Activated T-helper 1 cell treated with anti-CD3 and anti-CD28 coated beads, Interleukin-12 subunit alpha, Interleukin-12 subunit beta, Interleukin-2, Interleukin-4 antibody, amounts not matched to agents 30 ng/mL and 10 ng/mL and 1 ng/mL, durations not matched to agents 14 hours and 24 hours and 36 hours (primary cell): Measurements from ENCODE around the gene LTO1. TPM values are rescaled to one million over a fixed set of nuclear protein-coding genes. Genes with fewer than 3 reads are reported as not detected.

Source experiments
- DNase-seq: peaks from one replicate; pipeline ENCODE4 v3.0.0; 2021; ENCODE audit warnings: low spot score
- H3K27ac Mint-ChIP-seq: one replicate; pipeline ENCODE4 v1.8.0; 2021; ENCODE audit warnings: mild to moderate bottlenecking, mixed read lengths
- H3K27me3 Mint-ChIP-seq: one replicate; pipeline ENCODE4 v1.8.0; 2022; ENCODE audit warnings: mild to moderate bottlenecking, moderate library complexity, mixed read lengths; ENCODE audit not compliant: insufficient read depth
- H3K36me3 Mint-ChIP-seq: one replicate; pipeline ENCODE4 v1.8.0; 2021; ENCODE audit warnings: low read depth, mixed read lengths
- H3K4me1 Mint-ChIP-seq: one replicate; pipeline ENCODE4 v1.8.0; 2021; ENCODE audit warnings: low read depth, mixed read lengths
- H3K4me3 Mint-ChIP-seq: one replicate; pipeline ENCODE4 v1.8.0; 2021; ENCODE audit warnings: mild to moderate bottlenecking, moderate library complexity, mixed read lengths
- H3K9me3 Mint-ChIP-seq: one replicate; pipeline ENCODE4 v1.8.0; 2021; ENCODE audit warnings: mixed read lengths
- intact Hi-C: fragments of 100-400 bp; cut with micrococcal nuclease; formaldehyde crosslinking; loops from one replicate; pipeline ENCODE4 v1.15.1; 2024
- total RNA-seq: library from RNA; stranded (reverse); gene quantifications from 2 replicates; pipeline ENCODE4 v1.2.3, GENCODE V29; 2022

LTO1 gene
- total RNA-seq, 1 donor from 2014 or later: 28.1 TPM

DNA sequence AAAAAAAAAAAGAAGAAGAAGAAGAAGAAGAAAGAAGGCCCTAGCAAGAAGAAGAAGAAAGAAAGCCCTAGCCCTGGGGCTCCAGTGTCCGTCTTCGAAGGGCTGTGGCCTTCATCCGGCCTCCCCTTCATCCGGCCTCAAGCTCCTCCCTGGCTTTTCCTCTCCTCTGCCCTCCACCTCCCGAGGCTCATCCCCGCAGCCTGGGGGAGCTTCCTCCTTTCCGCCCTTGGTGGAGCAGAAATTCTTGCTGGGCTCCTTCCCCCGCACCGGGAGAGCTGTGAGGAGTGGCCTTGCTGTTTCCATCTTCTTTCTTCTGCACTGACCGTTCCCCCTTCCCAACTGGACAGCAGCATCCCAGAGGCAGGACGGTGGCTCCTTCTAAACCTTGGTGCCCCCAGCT lies 9.5 kb upstream of the LTO1 start:
- Mint-ChIP-seq H3K36me3 (no peaks in the 10 kb centered on the region), H3K4me1 (peaks cover 22% of the 10 kb centered on the region), H3K27ac (no peak overlapping the region), H3K4me3 (no peak overlapping the region), H3K27me3 (peaks cover 10% of the 10 kb centered on the region), H3K9me3 (no peaks in the 10 kb centered on the region)
- DNase-seq: no peak
- intact Hi-C loops: loop anchor here (10.0 kb wide), 1 partner anchor 320 kb away; no protein-coding TSS in a partner anchor

DNA sequence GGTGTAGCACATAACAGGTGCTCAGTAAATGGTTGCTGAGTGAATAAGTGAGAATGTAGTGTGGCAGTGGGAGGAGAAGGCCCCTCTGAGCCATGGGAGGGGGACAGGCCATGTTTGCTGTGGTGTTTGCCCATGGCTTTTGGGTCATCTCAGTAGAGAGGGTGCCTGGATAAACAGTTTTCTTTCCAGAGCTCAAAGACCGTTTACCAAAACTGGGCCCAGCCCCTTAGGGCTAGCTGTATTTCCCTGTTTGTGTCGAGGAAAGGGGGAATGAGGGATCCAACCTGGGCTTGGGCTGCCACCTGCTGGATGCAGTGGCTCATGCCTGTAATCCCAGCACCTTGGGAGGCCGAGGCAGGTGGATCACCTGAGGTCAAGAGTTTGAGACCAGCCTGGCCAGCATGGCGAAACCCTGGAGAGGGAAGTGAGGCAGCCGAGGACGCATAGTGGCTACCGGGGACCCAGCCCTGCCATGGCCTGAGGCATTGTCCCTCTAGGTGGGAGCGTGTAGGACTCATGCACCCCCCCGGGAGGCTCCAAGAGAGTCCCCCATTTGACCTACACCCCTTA lies 8.7 kb upstream of the LTO1 start:
- intact Hi-C loops: loop anchor here (10.0 kb wide), 1 partner anchor 321 kb away; no protein-coding TSS in a partner anchor
- H3K27me3 Mint-ChIP-seq: peaks cover 8% of the 10 kb centered on the region

GRCh38 chr11:69682681-69683326 lies 7.7 kb upstream of the LTO1 start:
- intact Hi-C loops: loop anchor here (10.0 kb wide), 1 partner anchor 322 kb away; no protein-coding TSS in a partner anchor
- Mint-ChIP-seq H3K9me3 (no peaks in the 10 kb centered on the region), H3K36me3 (no peaks in the 10 kb centered on the region), H3K4me3 (no peak overlapping the region), H3K27me3 (peaks cover 6% of the 10 kb centered on the region), H3K4me1 (peaks cover 9% of the 10 kb centered on the region), H3K27ac (no peak overlapping the region)
- DNase-seq: no peak

More for the DNA sequence above, 8.7 kb upstream of the LTO1 start:
- Mint-ChIP-seq H3K27ac (no peak overlapping the region), H3K9me3 (no peaks in the 10 kb centered on the region), H3K4me1 (peaks cover 17% of the 10 kb centered on the region), H3K36me3 (no peaks in the 10 kb centered on the region), H3K4me3 (no peak overlapping the region)
- no peak for DNase-seq

DNA sequence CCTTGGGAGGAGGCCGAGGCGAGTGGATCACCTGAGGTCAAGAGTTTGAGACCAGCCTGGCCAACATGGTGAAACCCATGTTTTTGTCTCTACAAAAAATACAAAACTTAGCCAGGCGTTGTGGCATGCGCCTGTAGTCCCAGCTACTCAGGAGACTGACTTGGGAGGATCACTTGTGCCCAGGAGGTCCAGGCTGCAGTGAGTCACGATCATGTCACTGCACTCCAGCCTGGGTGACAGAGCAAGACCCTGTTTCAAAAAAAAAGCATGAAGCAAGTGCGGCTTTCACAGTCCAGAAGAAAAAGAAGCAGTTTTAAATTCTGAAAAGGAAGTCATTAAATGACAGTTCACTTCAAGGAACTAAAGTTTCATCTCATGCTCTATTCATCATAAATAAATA lies 7.1 kb upstream of the LTO1 start:
- H3K9me3 Mint-ChIP-seq: no peaks in the 10 kb centered on the region
- intact Hi-C loops: loop anchor here (10.0 kb wide), 1 partner anchor 323 kb away; no protein-coding TSS in a partner anchor
- H3K27ac Mint-ChIP-seq: no peak overlapping the region
- no peak for DNase-seq
- H3K4me1 Mint-ChIP-seq: peaks cover 9% of the 10 kb centered on the region
- peaks cover 6% of the 10 kb centered on the region for H3K27me3 Mint-ChIP-seq
- no peaks in the 10 kb centered on the region for H3K36me3 Mint-ChIP-seq
- H3K4me3 Mint-ChIP-seq: no peak overlapping the region

GRCh38 chr11:69680688-69681087 lies 5.5 kb upstream of the LTO1 start:
- DNase-seq: no peak
- no peak overlapping the region for H3K27ac Mint-ChIP-seq
- H3K36me3 Mint-ChIP-seq: no peaks in the 10 kb centered on the region
- H3K4me3 Mint-ChIP-seq: no peak overlapping the region
- H3K9me3 Mint-ChIP-seq: no peaks in the 10 kb centered on the region
- H3K27me3 Mint-ChIP-seq: peaks cover 9% of the 10 kb centered on the region
- H3K4me1 Mint-ChIP-seq: peaks cover 4% of the 10 kb centered on the region
- intact Hi-C loops: loop anchor here (10.0 kb wide), 1 partner anchor 324 kb away; no protein-coding TSS in a partner anchor

- H3K9me3 Mint-ChIP-seq: no peaks in the 10 kb centered on the region
- H3K27ac Mint-ChIP-seq: no peak overlapping the region
- intact Hi-C loops: loop anchor here (5.0 to 10.0 kb wide), 4 partner anchors 595 to 1213 kb away; partner anchors contain the start of genes IGHMBP2, MRPL21, PPFIA1 and PPP6R3
- no peak overlapping the region for H3K4me3 Mint-ChIP-seq
- peaks cover 4% of the 10 kb centered on the region for H3K36me3 Mint-ChIP-seq
- H3K27me3 Mint-ChIP-seq: peaks cover 7% of the 10 kb centered on the region
- peaks cover 20% of the 10 kb centered on the region for H3K4me1 Mint-ChIP-seq
- DNase-seq: no peak
Observed at GRCh38 chr11:69677749-69678148, 2.6 kb upstream of the LTO1 start.

- H3K4me1 Mint-ChIP-seq: peaks cover 27% of the 10 kb centered on the region
- peak overlapping the region; percentile 97 for H3K4me3 Mint-ChIP-seq
- intact Hi-C loops: loop anchor here (10.0 kb wide), 2 partner anchors 920 to 1210 kb away; partner anchors contain the start of genes PPP6R3 and TESMIN
- H3K27ac Mint-ChIP-seq: peak overlapping the region; percentile 81
- no peak for DNase-seq
- peaks cover 22% of the 10 kb centered on the region for H3K36me3 Mint-ChIP-seq
- H3K27me3 Mint-ChIP-seq: peaks cover 4% of the 10 kb centered on the region
- no peaks in the 10 kb centered on the region for H3K9me3 Mint-ChIP-seq
Observed at GRCh38 chr11:69674267-69674885, 777 bp downstream of the LTO1 start.

- intact Hi-C loops: loop anchor here (10.0 kb wide), 2 partner anchors 917 to 1207 kb away; partner anchors contain the start of genes PPP6R3 and TESMIN
- Mint-ChIP-seq H3K36me3 (peaks cover 32% of the 10 kb centered on the region), H3K27me3 (peaks cover 4% of the 10 kb centered on the region), H3K4me3 (no peak overlapping the region), H3K9me3 (no peaks in the 10 kb centered on the region), H3K4me1 (peaks cover 27% of the 10 kb centered on the region), H3K27ac (no peak overlapping the region)
- no peak for DNase-seq
Observed at GRCh38 chr11:69671734-69672465, 3.3 kb downstream of the LTO1 start.

DNA sequence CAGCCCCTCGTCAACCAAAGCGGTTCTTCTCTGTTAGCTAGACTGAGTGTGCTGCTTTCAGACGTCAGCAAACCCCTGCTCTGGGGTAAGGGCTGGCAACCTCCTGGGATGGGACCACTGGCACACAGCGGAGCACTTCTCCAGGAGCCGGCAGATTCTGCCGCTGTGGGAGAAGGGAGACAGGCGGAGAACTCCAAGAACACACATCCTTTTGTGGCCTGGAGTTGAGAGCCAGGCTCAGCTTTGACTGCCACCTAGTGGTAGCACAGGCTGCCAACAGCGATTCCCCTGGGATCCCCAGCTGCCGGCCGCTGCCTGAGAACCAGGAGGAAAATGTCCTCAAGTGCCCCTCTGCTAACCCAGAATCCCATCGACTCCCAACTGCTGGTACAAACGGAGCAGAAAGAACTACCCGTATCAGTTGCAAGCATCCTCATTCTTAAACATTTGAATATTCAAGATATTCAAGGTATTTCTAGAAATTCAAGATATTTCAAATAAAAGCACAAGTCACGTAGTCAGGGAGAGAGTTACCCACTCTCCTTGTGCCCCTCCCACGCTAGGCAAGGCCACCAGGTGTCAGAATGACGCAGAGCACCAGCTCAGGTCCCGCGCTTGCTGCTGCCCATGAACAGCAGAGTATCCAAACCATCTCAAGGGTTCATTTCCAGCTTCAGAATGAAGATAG lies 4.9 kb downstream of the LTO1 start:
- Mint-ChIP-seq H3K4me1 (peaks cover 24% of the 10 kb centered on the region), H3K27ac (no peak overlapping the region), H3K4me3 (no peak overlapping the region), H3K9me3 (no peaks in the 10 kb centered on the region), H3K27me3 (no peaks in the 10 kb centered on the region), H3K36me3 (peaks cover 32% of the 10 kb centered on the region)
- peak; percentile 14 for DNase-seq
- intact Hi-C loops: loop anchor here (1.0 to 10.0 kb wide), 3 partner anchors 569 to 1206 kb away; partner anchors contain the start of genes PPP6R3 and TESMIN

- H3K27ac Mint-ChIP-seq: no peak overlapping the region
- no peaks in the 10 kb centered on the region for H3K9me3 Mint-ChIP-seq
- H3K27me3 Mint-ChIP-seq: no peaks in the 10 kb centered on the region
- H3K4me1 Mint-ChIP-seq: peaks cover 20% of the 10 kb centered on the region
- intact Hi-C loops: no loop called here
- H3K36me3 Mint-ChIP-seq: peaks cover 36% of the 10 kb centered on the region
- H3K4me3 Mint-ChIP-seq: no peak overlapping the region
- no peak for DNase-seq
Observed at GRCh38 chr11:69669486-69669885, 5.7 kb downstream of the LTO1 start.

GRCh38 chr11:69667619-69668604 lies 7.2 kb downstream of the LTO1 start:
- H3K4me1 Mint-ChIP-seq: peaks cover 8% of the 10 kb centered on the region
- intact Hi-C loops: no loop called here
- no peaks in the 10 kb centered on the region for H3K27me3 Mint-ChIP-seq
- H3K4me3 Mint-ChIP-seq: no peak overlapping the region
- DNase-seq: no peak
- peaks cover 33% of the 10 kb centered on the region for H3K36me3 Mint-ChIP-seq
- H3K9me3 Mint-ChIP-seq: no peaks in the 10 kb centered on the region
- no peak overlapping the region for H3K27ac Mint-ChIP-seq
